Suppressor macrophage treated with lipopolysaccharide for 4 hours (primary cell): Measurements from ENCODE around the gene POM121L2.
"Not testable (repeated sequence)": the region's sequence is repeated elsewhere in the genome, so short reads cannot be mapped to it uniquely, and the experiment has no call there.

Experiments used
- DNase-seq: peaks from one replicate; pipeline ENCODE4 v3.0.0-alpha.2; 2020

POM121L2 gene

GRCh38 chr6:27293436-27294098, 18.5 kb downstream of the POM121L2 start:
- DNase-seq, result peak; percentile 3

GRCh38 chr6:27290850-27291208, 21.2 kb downstream of the POM121L2 start:
- no peak for DNase-seq

GRCh38 chr6:27290065-27290849, 21.8 kb downstream of the POM121L2 start:
- no peak for DNase-seq

- DNase-seq, result no peak
Measured at GRCh38 chr6:27288136-27289044, 23.7 kb downstream of the POM121L2 start.

- no peak for DNase-seq
Measured at GRCh38 chr6:27287751-27288135, 24.3 kb downstream of the POM121L2 start.

- DNase-seq, result no peak
Measured at GRCh38 chr6:27286141-27286540, 25.9 kb downstream of the POM121L2 start.

GRCh38 chr6:27283279-27283678, 28.8 kb downstream of the POM121L2 start:
- DNase-seq, result no peak

- no peak for DNase-seq
Measured at GRCh38 chr6:27281569-27281968, 30.5 kb downstream of the POM121L2 start.

- no peak for DNase-seq
Measured at GRCh38 chr6:27281105-27281539, 31.0 kb downstream of the POM121L2 start.

- no peak for DNase-seq
Measured at GRCh38 chr6:27280540-27281000, 31.5 kb downstream of the POM121L2 start.

- DNase-seq, result peak; percentile 27
Measured at GRCh38 chr6:27280064-27280539, 32.0 kb downstream of the POM121L2 start.

- DNase-seq, result no peak
Measured at GRCh38 chr6:27279513-27280063, 32.5 kb downstream of the POM121L2 start.

GRCh38 chr6:27275025-27275956, 36.8 kb downstream of the POM121L2 start:
- no peak for DNase-seq

- no peak for DNase-seq
Measured at GRCh38 chr6:27273783-27274182, 38.3 kb downstream of the POM121L2 start.

GRCh38 chr6:27268803-27269202, 43.3 kb downstream of the POM121L2 start:
- DNase-seq, result no peak

GRCh38 chr6:27267857-27268434, 44.1 kb downstream of the POM121L2 start:
- no peak for DNase-seq

GRCh38 chr6:27267003-27267402, 45.1 kb downstream of the POM121L2 start:
- DNase-seq, result not testable (repeated sequence)

GRCh38 chr6:27263886-27264285, 48.2 kb downstream of the POM121L2 start:
- no peak for DNase-seq

- no peak for DNase-seq
Measured at GRCh38 chr6:27260836-27261375, 51.2 kb downstream of the POM121L2 start.

GRCh38 chr6:27260369-27260768, 51.7 kb downstream of the POM121L2 start:
- no peak for DNase-seq
